Spinal cord (tissue), 4 donors: ENCODE results near the gene PLCG2. TPM values are rescaled to one million over a fixed set of nuclear protein-coding genes. Genes with fewer than 3 reads are reported as not detected.

ENCODE experiments used
- polyA plus RNA-seq, 2 donors: library from polyadenylated mRNA; unstranded; fragments of 120-200 nt; gene quantifications; one replicate each; pipeline ENCODE4 v1.2.1, GENCODE V29; 2013; ENCODE audit not compliant: insufficient read length in 2 of 2
- total RNA-seq, 2 donors: library from RNA; depleted of rRNA in 1 of 2; stranded (reverse); fragments of 120-200 nt in 1 of 2; fragments of >200 nt in 1 of 2; gene quantifications; one replicate each; pipeline versions ENCODE4 v1.2.3 to v1.2.4, GENCODE V29; 2013 to 2014

The PLCG2 gene
- total and polyA plus RNA-seq, 4 donors: 7.3 to 13.6 (median 8.0) TPM

Other genes starting within 250 kb of the PLCG2 start
- 1 to 10 TPM in 1 of 2 donors, under 1 TPM in 1; 0.79 to 1.4 TPM for gene SDR42E1, start 232.2 kb downstream of the PLCG2 start, total RNA-seq
- gene SDR42E1, start 232.2 kb downstream of the PLCG2 start, polyA plus RNA-seq: 1 to 10 TPM in 1 of 2 donors, under 1 TPM in 1; 0.48 to 1.2 TPM